Testis (tissue), 3 donors: ENCODE data around the gene ZNRF2. TPM values are rescaled to one million over a fixed set of nuclear protein-coding genes. Genes with fewer than 3 reads are reported as not detected.

ENCODE experiments used
- DNase-seq: peaks from one replicate; pipeline ENCODE4 v3.0.0-alpha.2; 2019
- H3K27ac ChIP-seq, 2 donors: fragments of 200-600 bp; sonication (generic); one replicate each; pipeline ENCODE4 v1.5.1; 2019
- H3K27me3 ChIP-seq: fragments of 200-600 bp; sonication (generic); one replicate; pipeline ENCODE4 v1.5.1; 2019
- H3K36me3 ChIP-seq: fragments of 200-600 bp; sonication (generic); one replicate; pipeline ENCODE4 v1.5.1; 2017; ENCODE audit warnings: low read depth; ENCODE audit errors: missing control alignments
- H3K4me1 ChIP-seq: fragments of 200-600 bp; sonication (generic); one replicate; pipeline ENCODE4 v1.5.1; 2019
- H3K4me3 ChIP-seq, 2 donors: fragments of 200-600 bp; sonication (generic); one replicate each; pipeline ENCODE4 v1.5.1; 2017 to 2019
- H3K9me3 ChIP-seq: fragments of 200-600 bp; sonication (generic); one replicate; pipeline ENCODE4 v1.5.1; 2017
- CTCF ChIP-seq, 3 experiments: fragments of 450-650 bp in 2 of 3; fragments of 200-600 bp in 1 of 3; sonication (generic) in 1 of 3; IDR thresholded peaks; one replicate each; pipeline ENCODE4 v1.5.1; 2016 to 2019; ENCODE audit warnings: antibody characterized with exemption in 3 of 3, mild to moderate bottlenecking in 2 of 3, moderate library complexity in 1 of 3
- POLR2A ChIP-seq: fragments of 450-650 bp; IDR thresholded peaks from one replicate; pipeline ENCODE4 v1.6.1; 2017; ENCODE audit warnings: antibody characterized with exemption, mild to moderate bottlenecking, moderate library complexity
- WGBS, 2 donors: methylation state at CpG; one replicate each; pipeline ENCODE4 v1.1.5; 2018; 5-methylcytosine and 5-hydroxymethylcytosine counted together
- intact Hi-C: fragments of 100-400 bp; cut with DNase I; formaldehyde crosslinking; loops from one replicate; pipeline ENCODE4 v1.15.1; 2023; ENCODE audit warnings: low total_unique reads
- polyA plus RNA-seq: library from polyadenylated mRNA; stranded (reverse); fragments of 350-450 nt; fragmentation: Illumina TruSeq; extraction: RNeasy Lipid Tissue Mini Kit (QIAGEN cat#74804); gene quantifications from one replicate; pipeline ENCODE4 v1.2.3, GENCODE V29; 2014; ENCODE audit warnings: low read depth, low replicate concordance; ENCODE audit not compliant: insufficient read depth
- total RNA-seq, 2 donors: library from RNA; depleted of rRNA; stranded (reverse); fragments of >200 nt; gene quantifications; one replicate each; pipeline ENCODE4 v1.2.3, GENCODE V29; 2016

The ZNRF2 gene
- total and polyA plus RNA-seq, 3 donors from 2014 or later = 38.4 to 65.0 (median 53.0) TPM

GRCh38 chr7:30331338-30331737 lies 46.9 kb downstream of the ZNRF2 start:
- TF ChIP-seq POLR2A (no peak), CTCF (IDR thresholded peaks at IDR 0.05) (no peak)
- Histone ChIP-seq H3K4me3 (no peak overlapping the region), H3K9me3 (no peaks in the 10 kb centered on the region), H3K4me1 (no peaks in the 10 kb centered on the region), H3K27me3 (no peaks in the 10 kb centered on the region), H3K36me3 (no peaks in the 10 kb centered on the region), H3K27ac (no peak overlapping the region)
- intact Hi-C loops = no loop called here
- WGBS, 2 donors = 88 to 91% methylated on average over 2 of the region's 2 CpGs
- no peak for DNase-seq

GRCh38 chr7:30332549-30332948 lies 48.2 kb downstream of the ZNRF2 start:
- Histone ChIP-seq H3K27ac (no peak overlapping the region), H3K9me3 (no peaks in the 10 kb centered on the region), H3K4me3 (no peak overlapping the region), H3K4me1 (no peaks in the 10 kb centered on the region), H3K27me3 (no peaks in the 10 kb centered on the region), H3K36me3 (no peaks in the 10 kb centered on the region)
- 94 to 100% methylated on average over 2 of the region's 2 CpGs for WGBS, 2 donors
- intact Hi-C loops = no loop called here
- TF ChIP-seq CTCF (IDR thresholded peaks at IDR 0.05) (no peak), POLR2A (no peak)
- no peak for DNase-seq

GRCh38 chr7:30335763-30336487 lies 51.5 kb downstream of the ZNRF2 start:
- Histone ChIP-seq H3K4me1 (no peaks in the 10 kb centered on the region), H3K27ac (no peak overlapping the region), H3K36me3 (no peaks in the 10 kb centered on the region), H3K4me3 (no peak overlapping the region), H3K27me3 (no peaks in the 10 kb centered on the region), H3K9me3 (no peaks in the 10 kb centered on the region)
- 68 to 69% methylated on average over 4 of the region's 4 CpGs for WGBS, 2 donors
- DNase-seq = no peak
- intact Hi-C loops = no loop called here
- no peak for TF ChIP-seq CTCF (IDR thresholded peaks at IDR 0.05)
- no peak for TF ChIP-seq POLR2A

- Histone ChIP-seq H3K9me3 (no peaks in the 10 kb centered on the region), H3K27me3 (no peaks in the 10 kb centered on the region), H3K4me1 (no peaks in the 10 kb centered on the region), H3K36me3 (no peaks in the 10 kb centered on the region), H3K4me3 (no peak overlapping the region), H3K27ac (no peak overlapping the region)
- no peak for DNase-seq
- intact Hi-C loops = no loop called here
- TF ChIP-seq CTCF (IDR thresholded peaks at IDR 0.05) (no peak), POLR2A (no peak)
- 60 to 63% methylated on average over 1 of the region's 1 CpG for WGBS, 2 donors
Observed at GRCh38 chr7:30344513-30344912, 60.1 kb downstream of the ZNRF2 start.
